GM21717 (cell line): ENCODE results near the gene FGF3.
"Not testable (repeated sequence)": the region's sequence is repeated elsewhere in the genome, so short reads cannot be mapped to it uniquely, and the experiment has no call there.

ENCODE experiments used
- ATAC-seq: cut with Tn5 transposase; IDR thresholded peaks from one replicate; pipeline ENCODE4 v1.9.1; 2021; ENCODE audit warnings: mild to moderate bottlenecking, moderate library complexity; ENCODE audit not compliant: unreplicated experiment

Gene FGF3

GRCh38 chr11:69774354-69775162 is 44.7 kb downstream of the FGF3 start:
- no peak for ATAC-seq

GRCh38 chr11:69773626-69774353 is 45.4 kb downstream of the FGF3 start:
- ATAC-seq, result no peak

GRCh38 chr11:69771466-69771865 is 47.8 kb downstream of the FGF3 start:
- ATAC-seq, result no peak

GRCh38 chr11:69770540-69770939 is 48.7 kb downstream of the FGF3 start:
- ATAC-seq, result no peak

GRCh38 chr11:69765498-69765995 is 53.7 kb downstream of the FGF3 start:
- ATAC-seq, result no peak

- not testable (repeated sequence) for ATAC-seq
Observed at GRCh38 chr11:69764918-69765317, 54.3 kb downstream of the FGF3 start.

GRCh38 chr11:69760319-69760718 is 58.9 kb downstream of the FGF3 start:
- ATAC-seq, result no peak
